Stimulated activated CD8-positive, alpha-beta memory T cell treated with anti-CD3 and anti-CD28 coated beads, Interleukin-4, amount 100 ng/mL, for 24 hours (primary cell): ENCODE measurements around the gene ABCB7.
"Not testable (repeated sequence)": the region's sequence is repeated elsewhere in the genome, so short reads cannot be mapped to it uniquely, and the experiment has no call there.

Source experiments
- DNase-seq: peaks from one replicate; pipeline ENCODE4 v3.0.0-alpha.2; 2020; ENCODE audit warnings: low read depth

ABCB7 gene

GRCh38 chrX:75096331-75096730 lies 59.8 kb downstream of the ABCB7 start:
- no peak for DNase-seq

- no peak for DNase-seq
Observed at GRCh38 chrX:75086731-75087195, 69.3 kb downstream of the ABCB7 start.

DNA sequence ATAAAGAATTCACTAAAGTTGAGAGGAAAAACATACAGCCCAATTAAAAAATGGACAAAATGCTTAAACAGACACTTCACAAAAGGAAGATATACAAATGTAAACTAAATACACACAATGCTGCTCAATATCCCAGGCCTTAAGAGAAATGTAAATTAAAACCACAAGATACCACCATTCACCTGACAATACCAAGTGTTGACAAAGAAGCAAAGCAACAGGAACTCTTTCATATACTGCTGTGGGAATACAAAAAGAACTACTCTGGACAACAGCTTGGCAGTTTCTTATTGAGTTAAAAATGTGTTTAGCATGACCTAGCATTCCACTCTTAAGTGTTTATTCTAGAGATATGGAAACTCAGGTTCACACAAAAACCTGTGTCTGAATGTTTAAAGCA lies 71.3 kb downstream of the ABCB7 start:
- no peak for DNase-seq

GRCh38 chrX:75076429-75076828 lies 79.7 kb downstream of the ABCB7 start:
- no peak for DNase-seq

GRCh38 chrX:75074475-75074874 lies 81.6 kb downstream of the ABCB7 start:
- DNase-seq = no peak

DNA sequence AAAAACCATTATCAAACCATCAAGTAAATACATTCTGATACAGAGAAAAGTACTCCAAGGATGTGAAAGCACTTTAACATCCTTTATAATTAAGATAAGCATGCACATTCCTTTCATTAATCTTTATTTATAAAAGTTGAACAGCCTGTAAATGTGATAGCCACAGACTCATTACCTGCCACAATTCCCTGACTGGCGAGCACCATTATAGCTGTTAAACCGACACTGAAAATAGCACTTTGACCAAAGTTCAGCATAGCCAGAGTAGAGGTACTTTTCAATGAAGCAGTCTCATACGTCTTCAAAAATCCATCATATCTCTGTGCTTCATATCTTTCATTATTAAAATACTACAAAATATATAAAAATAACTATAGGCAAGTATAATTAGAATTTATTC lies 84.7 kb downstream of the ABCB7 start:
- DNase-seq = no peak

DNA sequence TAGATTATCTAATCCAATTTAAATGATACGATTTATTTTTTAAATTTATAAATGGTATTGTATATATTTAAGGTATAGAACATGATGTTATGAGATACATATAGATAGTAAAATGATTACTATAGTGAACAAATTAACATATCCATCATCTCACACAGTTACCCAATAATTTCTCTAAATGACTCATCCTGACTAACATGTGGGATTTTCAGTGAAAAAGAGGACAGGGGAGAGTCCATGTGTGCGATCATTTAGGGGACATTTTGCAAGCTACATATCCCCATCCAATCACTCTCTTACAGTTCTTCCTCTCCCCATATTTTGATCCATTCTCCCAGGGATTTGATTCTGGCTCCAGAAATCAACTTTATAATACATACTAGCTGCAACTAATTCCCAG lies 88.2 kb downstream of the ABCB7 start:
- no peak for DNase-seq

- no peak for DNase-seq
Observed at GRCh38 chrX:75061701-75062100, 94.4 kb downstream of the ABCB7 start.

DNA sequence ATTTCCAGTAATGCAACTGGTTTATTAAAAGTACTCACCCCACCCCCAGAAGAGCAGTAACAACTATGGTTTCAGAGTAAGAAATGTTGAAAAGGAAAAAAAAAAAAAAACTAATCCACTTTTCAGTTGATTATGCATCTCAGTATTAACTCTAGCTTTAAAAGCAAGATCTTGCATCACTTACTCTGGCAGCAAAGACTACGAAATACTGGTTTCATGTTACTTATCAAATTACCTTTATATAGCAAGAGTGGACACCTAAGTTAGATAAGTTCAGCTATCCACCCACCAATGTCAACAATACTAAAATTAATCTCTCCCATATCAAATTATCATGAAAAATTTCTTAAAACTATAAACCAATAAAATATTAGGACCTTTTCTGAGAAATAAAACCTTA lies 105.0 kb downstream of the ABCB7 start:
- no peak for DNase-seq

GRCh38 chrX:75045369-75045768 lies 110.7 kb downstream of the ABCB7 start:
- no peak for DNase-seq

- DNase-seq = not testable (repeated sequence)
Observed at GRCh38 chrX:75044142-75044541, 111.9 kb downstream of the ABCB7 start.

DNA sequence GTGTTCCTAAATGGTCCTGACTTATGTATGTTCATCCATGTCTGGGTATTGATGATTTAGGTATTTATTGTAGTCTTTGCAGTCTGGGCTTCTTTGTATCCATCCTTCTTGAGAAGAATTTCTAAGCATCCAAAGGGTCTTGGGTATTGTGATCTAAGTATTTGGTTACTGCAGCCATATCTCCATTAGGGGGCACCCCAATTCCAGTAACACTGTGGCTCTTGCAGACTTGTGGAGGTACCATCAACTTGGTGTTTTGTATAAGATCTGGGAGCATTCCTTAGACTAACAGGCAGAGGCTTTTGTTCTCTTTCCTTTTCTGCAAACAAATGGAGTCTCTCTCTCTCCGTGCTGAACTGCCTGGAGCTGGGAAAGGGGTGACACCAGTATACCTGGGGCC lies 117.2 kb downstream of the ABCB7 start:
- no peak for DNase-seq
